ENCODE measurements around the gene PHTF2. TPM values are rescaled to one million over a fixed set of nuclear protein-coding genes. Genes with fewer than 3 reads are reported as not detected.

The PHTF2 gene
- total RNA-seq, 1 donor from 2014 or later: 22.1 TPM

- DNase-seq: no peak
- Histone ChIP-seq H3K27me3 (ENCODE audit: low read depth) (no peaks in the 10 kb centered on the region), H3K9me3 (replicated peaks) (peaks cover 3% of the 10 kb centered on the region), H3K36me3 (no peaks in the 10 kb centered on the region), H3K27ac (replicated peaks) (peak overlapping the region; percentile 88), H3K4me1 (peaks cover 60% of the 10 kb centered on the region), H3K4me3 (peak overlapping the region; percentile 97)
- intact Hi-C loops (cut with micrococcal nuclease): no loop called here
- no peak for TF ChIP-seq CTCF (IDR thresholded peaks at IDR 0.05; ENCODE audit: borderline replicate concordance)
These were observed 1.6 kb downstream of the PHTF2 start for GRCh38 chr7:77800158-77800557.

GRCh38 chr7:77800730-77801129 is 2.2 kb downstream of the PHTF2 start:
- Histone ChIP-seq H3K36me3 (no peaks in the 10 kb centered on the region), H3K4me1 (peaks cover 60% of the 10 kb centered on the region), H3K27me3 (ENCODE audit: low read depth) (no peaks in the 10 kb centered on the region), H3K4me3 (no peak overlapping the region), H3K9me3 (replicated peaks) (peaks cover 8% of the 10 kb centered on the region), H3K27ac (replicated peaks) (no peak overlapping the region)
- DNase-seq: no peak
- TF ChIP-seq CTCF (IDR thresholded peaks at IDR 0.05; ENCODE audit: borderline replicate concordance): no peak
- intact Hi-C loops (cut with micrococcal nuclease): no loop called here

- peaks cover 44% of the 10 kb centered on the region for H3K4me1 ChIP-seq
- H3K9me3 ChIP-seq (replicated peaks): peaks cover 28% of the 10 kb centered on the region
- TF ChIP-seq CTCF (IDR thresholded peaks at IDR 0.05; ENCODE audit: borderline replicate concordance): no peak
- peak overlapping the region; percentile 25 for H3K27ac ChIP-seq (replicated peaks)
- H3K36me3 ChIP-seq: no peaks in the 10 kb centered on the region
- intact Hi-C loops (cut with micrococcal nuclease): no loop called here
- H3K4me3 ChIP-seq: no peak overlapping the region
- no peaks in the 10 kb centered on the region for H3K27me3 ChIP-seq (ENCODE audit: low read depth)
- no peak for DNase-seq
These were observed 4.2 kb downstream of the PHTF2 start for GRCh38 chr7:77802557-77803405.

- H3K36me3 ChIP-seq: no peaks in the 10 kb centered on the region
- peaks cover 21% of the 10 kb centered on the region for H3K4me1 ChIP-seq
- peaks cover 38% of the 10 kb centered on the region for H3K9me3 ChIP-seq (replicated peaks)
- H3K27ac ChIP-seq (replicated peaks): no peak overlapping the region
- DNase-seq: no peak
- intact Hi-C loops (cut with micrococcal nuclease): no loop called here
- no peaks in the 10 kb centered on the region for H3K27me3 ChIP-seq (ENCODE audit: low read depth)
- no peak for TF ChIP-seq CTCF (IDR thresholded peaks at IDR 0.05; ENCODE audit: borderline replicate concordance)
- no peak overlapping the region for H3K4me3 ChIP-seq
These were observed 7.9 kb downstream of the PHTF2 start for GRCh38 chr7:77806425-77806824.

GRCh38 chr7:77808517-77808916 is 9.9 kb downstream of the PHTF2 start:
- no peak overlapping the region for H3K27ac ChIP-seq (replicated peaks)
- H3K9me3 ChIP-seq (replicated peaks): peaks cover 38% of the 10 kb centered on the region
- DNase-seq: no peak
- no peak overlapping the region for H3K4me3 ChIP-seq
- TF ChIP-seq CTCF (IDR thresholded peaks at IDR 0.05; ENCODE audit: borderline replicate concordance): no peak
- no peaks in the 10 kb centered on the region for H3K27me3 ChIP-seq (ENCODE audit: low read depth)
- peaks cover 20% of the 10 kb centered on the region for H3K4me1 ChIP-seq
- intact Hi-C loops (cut with micrococcal nuclease): no loop called here
- H3K36me3 ChIP-seq: no peaks in the 10 kb centered on the region

All from left ventricle myocardium inferior (tissue), 1 donor.